Panc1 (cell line): ENCODE measurements around the gene HSD17B14.

Experiments used
- CTCF ChIP-seq: fragments of 450-650 bp; IDR thresholded peaks from 2 replicates; pipeline ENCODE4 v1.5.1; 2017; ENCODE audit warnings: mild to moderate bottlenecking
- POLR2AphosphoS5 ChIP-seq: IDR thresholded peaks from 2 replicates; pipeline ENCODE4 v1.6.1; 2012; ENCODE audit warnings: mild to moderate bottlenecking, low read depth, low read length, moderate library complexity
- REST ChIP-seq, 2 experiments: IDR thresholded peaks; 2 replicates each; pipeline ENCODE4 v1.6.1; 2011 to 2012; ENCODE audit warnings: low read depth in 2 of 2, control low read depth in 1 of 2, low read length in 1 of 2, mild to moderate bottlenecking in 1 of 2, moderate library complexity in 1 of 2; ENCODE audit not compliant: insufficient read depth in 1 of 2
- SIN3A ChIP-seq: IDR thresholded peaks from 2 replicates; pipeline ENCODE4 v1.6.1; 2012; ENCODE audit warnings: low read depth, mild to moderate bottlenecking, low read length, moderate library complexity, borderline replicate concordance; ENCODE audit not compliant: insufficient read depth

GRCh38 chr19:48806818-48807589, 29.3 kb downstream of the HSD17B14 start:
- TF ChIP-seq CTCF, result no peak
- no peak for TF ChIP-seq REST (IDR thresholded peaks at IDR 0.05; ENCODE audit: insufficient read depth in 1 of 2, low read depth in 2 of 2, low read length in 1 of 2)
- TF ChIP-seq SIN3A, result no peak
- no peak for TF ChIP-seq POLR2AphosphoS5
